Ishikawa (cell line): ENCODE data around the gene MYO5C.

Experiments
- CEBPB ChIP-seq: IDR thresholded peaks from 2 replicates; pipeline ENCODE4 v1.6.1; 2012
- EP300 ChIP-seq: IDR thresholded peaks from 2 replicates; pipeline ENCODE4 v1.6.1; 2012; ENCODE audit warnings: borderline replicate concordance
- NFIC ChIP-seq: IDR thresholded peaks from 2 replicates; pipeline ENCODE4 v1.6.1; 2012
- TAF1 ChIP-seq: IDR thresholded peaks from 2 replicates; pipeline ENCODE4 v1.6.1; 2012; ENCODE audit warnings: low read depth, mild to moderate bottlenecking
- TEAD4 ChIP-seq: IDR thresholded peaks from 2 replicates; pipeline ENCODE4 v1.6.1; 2012
- TF ChIP-seq, protein P1 (sequence below): IDR thresholded peaks from 2 replicates; pipeline ENCODE4 v1.6.1; 2012
- TF ChIP-seq, protein P2 (sequence below): IDR thresholded peaks from 2 replicates; pipeline ENCODE4 v1.6.1; 2012; ENCODE audit warnings: low read depth, mild to moderate bottlenecking

GRCh38 chr15:52236013-52236412, 59.6 kb downstream of the MYO5C start:
- TF ChIP-seq TEAD4 (no peak), CEBPB (no peak), NFIC (no peak), TAF1 (no peak), EP300 (no peak)
- TF ChIP-seq, protein P1, sequence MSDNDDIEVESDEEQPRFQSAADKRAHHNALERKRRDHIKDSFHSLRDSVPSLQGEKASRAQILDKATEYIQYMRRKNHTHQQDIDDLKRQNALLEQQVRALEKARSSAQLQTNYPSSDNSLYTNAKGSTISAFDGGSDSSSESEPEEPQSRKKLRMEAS = no peak
- TF ChIP-seq, protein P2, sequence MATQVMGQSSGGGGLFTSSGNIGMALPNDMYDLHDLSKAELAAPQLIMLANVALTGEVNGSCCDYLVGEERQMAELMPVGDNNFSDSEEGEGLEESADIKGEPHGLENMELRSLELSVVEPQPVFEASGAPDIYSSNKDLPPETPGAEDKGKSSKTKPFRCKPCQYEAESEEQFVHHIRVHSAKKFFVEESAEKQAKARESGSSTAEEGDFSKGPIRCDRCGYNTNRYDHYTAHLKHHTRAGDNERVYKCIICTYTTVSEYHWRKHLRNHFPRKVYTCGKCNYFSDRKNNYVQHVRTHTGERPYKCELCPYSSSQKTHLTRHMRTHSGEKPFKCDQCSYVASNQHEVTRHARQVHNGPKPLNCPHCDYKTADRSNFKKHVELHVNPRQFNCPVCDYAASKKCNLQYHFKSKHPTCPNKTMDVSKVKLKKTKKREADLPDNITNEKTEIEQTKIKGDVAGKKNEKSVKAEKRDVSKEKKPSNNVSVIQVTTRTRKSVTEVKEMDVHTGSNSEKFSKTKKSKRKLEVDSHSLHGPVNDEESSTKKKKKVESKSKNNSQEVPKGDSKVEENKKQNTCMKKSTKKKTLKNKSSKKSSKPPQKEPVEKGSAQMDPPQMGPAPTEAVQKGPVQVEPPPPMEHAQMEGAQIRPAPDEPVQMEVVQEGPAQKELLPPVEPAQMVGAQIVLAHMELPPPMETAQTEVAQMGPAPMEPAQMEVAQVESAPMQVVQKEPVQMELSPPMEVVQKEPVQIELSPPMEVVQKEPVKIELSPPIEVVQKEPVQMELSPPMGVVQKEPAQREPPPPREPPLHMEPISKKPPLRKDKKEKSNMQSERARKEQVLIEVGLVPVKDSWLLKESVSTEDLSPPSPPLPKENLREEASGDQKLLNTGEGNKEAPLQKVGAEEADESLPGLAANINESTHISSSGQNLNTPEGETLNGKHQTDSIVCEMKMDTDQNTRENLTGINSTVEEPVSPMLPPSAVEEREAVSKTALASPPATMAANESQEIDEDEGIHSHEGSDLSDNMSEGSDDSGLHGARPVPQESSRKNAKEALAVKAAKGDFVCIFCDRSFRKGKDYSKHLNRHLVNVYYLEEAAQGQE = no peak
